ENCODE results near the gene CFAP97D2.

DNA sequence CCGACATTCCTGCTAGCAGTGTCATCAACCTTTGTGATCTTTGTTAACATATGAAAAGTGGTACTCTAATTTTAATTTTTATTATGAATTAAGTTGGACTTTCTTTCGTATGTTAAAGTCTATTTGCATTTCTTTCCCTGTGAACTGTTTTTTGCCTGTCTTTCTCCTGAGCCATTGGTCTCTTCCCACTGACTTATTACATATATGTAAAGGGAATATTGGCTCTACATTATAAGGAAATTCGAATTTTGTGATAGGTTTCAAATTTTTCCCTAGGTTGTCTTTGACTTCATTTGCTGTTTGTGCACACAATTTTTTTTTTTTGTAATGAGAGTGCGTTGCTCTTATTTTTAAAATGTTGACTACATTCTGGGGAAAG is 55.2 kb downstream of the CFAP97D2 start:
- TF ChIP-seq EZH2phosphoT487 (IDR thresholded peaks at IDR 0.05; ENCODE audit: low read length) (no peak), EZH2 (optimal IDR thresholded peaks at IDR 0.05; ENCODE audit: low read depth, low read length) (no peak)
- TF ChIP-seq, protein P1, sequence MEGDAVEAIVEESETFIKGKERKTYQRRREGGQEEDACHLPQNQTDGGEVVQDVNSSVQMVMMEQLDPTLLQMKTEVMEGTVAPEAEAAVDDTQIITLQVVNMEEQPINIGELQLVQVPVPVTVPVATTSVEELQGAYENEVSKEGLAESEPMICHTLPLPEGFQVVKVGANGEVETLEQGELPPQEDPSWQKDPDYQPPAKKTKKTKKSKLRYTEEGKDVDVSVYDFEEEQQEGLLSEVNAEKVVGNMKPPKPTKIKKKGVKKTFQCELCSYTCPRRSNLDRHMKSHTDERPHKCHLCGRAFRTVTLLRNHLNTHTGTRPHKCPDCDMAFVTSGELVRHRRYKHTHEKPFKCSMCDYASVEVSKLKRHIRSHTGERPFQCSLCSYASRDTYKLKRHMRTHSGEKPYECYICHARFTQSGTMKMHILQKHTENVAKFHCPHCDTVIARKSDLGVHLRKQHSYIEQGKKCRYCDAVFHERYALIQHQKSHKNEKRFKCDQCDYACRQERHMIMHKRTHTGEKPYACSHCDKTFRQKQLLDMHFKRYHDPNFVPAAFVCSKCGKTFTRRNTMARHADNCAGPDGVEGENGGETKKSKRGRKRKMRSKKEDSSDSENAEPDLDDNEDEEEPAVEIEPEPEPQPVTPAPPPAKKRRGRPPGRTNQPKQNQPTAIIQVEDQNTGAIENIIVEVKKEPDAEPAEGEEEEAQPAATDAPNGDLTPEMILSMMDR (IDR thresholded peaks at IDR 0.05; ENCODE audit: low read length), result no peak
